ENCODE data around the gene ADAM12. TPM values are rescaled to one million over a fixed set of nuclear protein-coding genes. Genes with fewer than 3 reads are reported as not detected.

ADAM12 gene
- total RNA-seq, 2 experiments from 2014 or later: 1.3 TPM

DNA sequence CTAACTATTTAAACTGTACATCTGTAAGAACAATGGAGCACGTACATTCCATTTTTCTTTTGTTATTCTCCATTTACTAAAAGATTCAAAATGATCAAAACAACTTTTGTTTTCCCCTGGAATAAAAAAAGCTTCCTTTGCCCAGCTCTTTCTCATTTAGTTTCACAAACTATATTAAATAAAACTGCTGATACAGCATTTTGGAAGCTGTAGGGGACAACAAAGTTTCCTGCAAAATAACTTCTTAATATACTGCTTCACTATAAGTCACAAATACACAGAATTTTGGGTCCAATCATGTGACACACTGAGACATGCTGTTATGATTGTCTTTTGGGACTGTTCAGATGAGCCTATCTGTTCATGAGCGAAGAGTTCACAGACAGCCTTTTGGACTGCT, 222.4 kb downstream of the ADAM12 start:
- TF ChIP-seq, protein P1, sequence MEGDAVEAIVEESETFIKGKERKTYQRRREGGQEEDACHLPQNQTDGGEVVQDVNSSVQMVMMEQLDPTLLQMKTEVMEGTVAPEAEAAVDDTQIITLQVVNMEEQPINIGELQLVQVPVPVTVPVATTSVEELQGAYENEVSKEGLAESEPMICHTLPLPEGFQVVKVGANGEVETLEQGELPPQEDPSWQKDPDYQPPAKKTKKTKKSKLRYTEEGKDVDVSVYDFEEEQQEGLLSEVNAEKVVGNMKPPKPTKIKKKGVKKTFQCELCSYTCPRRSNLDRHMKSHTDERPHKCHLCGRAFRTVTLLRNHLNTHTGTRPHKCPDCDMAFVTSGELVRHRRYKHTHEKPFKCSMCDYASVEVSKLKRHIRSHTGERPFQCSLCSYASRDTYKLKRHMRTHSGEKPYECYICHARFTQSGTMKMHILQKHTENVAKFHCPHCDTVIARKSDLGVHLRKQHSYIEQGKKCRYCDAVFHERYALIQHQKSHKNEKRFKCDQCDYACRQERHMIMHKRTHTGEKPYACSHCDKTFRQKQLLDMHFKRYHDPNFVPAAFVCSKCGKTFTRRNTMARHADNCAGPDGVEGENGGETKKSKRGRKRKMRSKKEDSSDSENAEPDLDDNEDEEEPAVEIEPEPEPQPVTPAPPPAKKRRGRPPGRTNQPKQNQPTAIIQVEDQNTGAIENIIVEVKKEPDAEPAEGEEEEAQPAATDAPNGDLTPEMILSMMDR (IDR thresholded peaks at IDR 0.05): no peak
- ATAC-seq (no peak), DNase-seq (no peak)
- Mint-ChIP-seq H3K4me1 (ENCODE audit: low read depth) (no peaks in the 10 kb centered on the region), H3K27ac (no peak overlapping the region), H3K27me3 (no peaks in the 10 kb centered on the region), H3K36me3 (ENCODE audit: low read depth) (no peaks in the 10 kb centered on the region), H3K9me3 (no peaks in the 10 kb centered on the region), H3K4me3 (no peak overlapping the region)
- POLR2A ChIA-PET: no interaction called here
- intact Hi-C loops (cut with micrococcal nuclease): no loop called here
- CTCF ChIA-PET: no interaction called here

DNA sequence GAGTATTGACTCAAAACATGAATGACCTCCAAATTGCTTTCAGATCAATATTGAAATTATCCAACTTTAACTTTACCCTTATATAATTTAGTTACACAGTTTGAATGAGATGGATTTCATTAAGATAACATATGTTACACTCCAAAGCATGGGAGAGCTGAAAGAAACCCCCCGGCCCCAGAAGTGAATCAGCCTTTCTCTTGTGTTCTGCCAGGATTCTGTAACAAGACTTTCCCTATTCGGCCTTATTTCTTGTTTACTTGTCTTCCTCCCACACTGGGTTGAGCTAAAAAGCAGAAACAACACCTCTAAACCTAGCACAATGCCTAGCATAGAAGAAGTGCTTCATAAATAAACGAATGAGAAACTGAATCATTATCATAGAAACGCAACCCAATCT, 224.8 kb downstream of the ADAM12 start:
- intact Hi-C loops (cut with micrococcal nuclease): no loop called here
- ChIA-PET CTCF (no interaction called here), POLR2A (interaction anchor here (0.7 kb wide), 1 partner anchor 32 kb away, joined by 3 read pairs; no protein-coding TSS in a partner anchor)
- Mint-ChIP-seq H3K36me3 (ENCODE audit: low read depth) (no peaks in the 10 kb centered on the region), H3K27me3 (no peaks in the 10 kb centered on the region), H3K4me3 (no peak overlapping the region), H3K9me3 (no peaks in the 10 kb centered on the region), H3K4me1 (ENCODE audit: low read depth) (no peaks in the 10 kb centered on the region), H3K27ac (no peak overlapping the region)
- DNase-seq (no peak), ATAC-seq (no peak)
- TF ChIP-seq, protein P1 (IDR thresholded peaks at IDR 0.05): no peak

DNA sequence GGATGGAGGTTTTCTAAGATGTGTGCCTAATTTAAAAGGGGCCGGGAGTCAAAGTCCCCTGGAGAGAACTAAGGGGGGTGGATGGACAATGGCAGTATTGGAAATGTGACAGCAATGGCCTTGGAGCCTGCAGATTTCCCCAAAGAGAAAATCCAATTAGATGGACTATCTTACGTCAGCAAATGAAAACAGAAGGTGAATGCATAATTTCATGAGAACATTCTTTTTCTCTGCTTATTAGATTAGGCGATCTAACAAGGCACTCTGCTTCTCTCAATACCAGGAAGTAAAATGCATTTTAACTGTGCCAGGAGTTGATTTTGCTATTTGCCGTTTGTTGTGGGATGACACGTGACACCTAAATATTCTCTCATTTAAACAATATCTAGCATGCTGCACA, 226.6 kb downstream of the ADAM12 start:
- no peak for ATAC-seq
- no peaks in the 10 kb centered on the region for H3K36me3 Mint-ChIP-seq (ENCODE audit: low read depth)
- H3K4me3 Mint-ChIP-seq: no peak overlapping the region
- no peak for DNase-seq
- ChIA-PET CTCF (no interaction called here), POLR2A (no interaction called here)
- no peaks in the 10 kb centered on the region for H3K9me3 Mint-ChIP-seq
- H3K4me1 Mint-ChIP-seq (ENCODE audit: low read depth): no peaks in the 10 kb centered on the region
- no peak overlapping the region for H3K27ac Mint-ChIP-seq
- H3K27me3 Mint-ChIP-seq: no peaks in the 10 kb centered on the region
- TF ChIP-seq, protein P1 (IDR thresholded peaks at IDR 0.05): no peak
- intact Hi-C loops (cut with micrococcal nuclease): no loop called here

DNA sequence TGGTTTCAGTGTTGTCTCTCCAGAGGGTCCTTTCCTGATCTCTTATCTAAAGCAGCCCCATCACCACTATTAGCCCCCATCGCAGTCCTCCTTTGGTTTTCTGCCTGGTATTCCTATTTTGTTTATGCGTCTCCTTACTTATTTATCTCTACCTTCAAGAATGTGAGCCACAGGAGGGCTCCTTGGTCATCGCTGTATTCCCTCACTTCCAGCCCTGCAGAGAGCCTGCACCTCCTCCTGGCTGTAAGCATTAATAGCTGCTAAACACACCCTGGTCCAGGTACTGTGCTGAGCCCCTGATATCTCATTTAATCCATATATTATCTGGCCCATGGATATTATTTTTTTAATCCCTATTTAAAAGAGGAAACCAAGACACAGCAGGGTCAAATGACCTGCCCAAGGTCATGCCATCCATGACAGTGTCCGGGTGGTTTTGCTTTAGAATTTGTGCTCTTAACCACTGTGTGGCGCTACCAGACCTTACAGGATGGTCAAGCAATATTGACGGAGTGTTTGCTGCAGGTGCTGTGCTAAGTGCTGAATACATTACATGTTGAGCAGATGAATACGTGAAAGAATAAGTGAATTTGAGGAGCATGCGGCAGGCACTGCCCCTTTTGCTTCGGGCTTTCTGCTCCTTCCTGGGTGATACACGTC, 227.2 kb downstream of the ADAM12 start:
- ATAC-seq (no peak), DNase-seq (no peak)
- Mint-ChIP-seq H3K27me3 (no peaks in the 10 kb centered on the region), H3K4me3 (no peak overlapping the region), H3K27ac (no peak overlapping the region), H3K4me1 (ENCODE audit: low read depth) (no peaks in the 10 kb centered on the region), H3K9me3 (no peaks in the 10 kb centered on the region), H3K36me3 (ENCODE audit: low read depth) (no peaks in the 10 kb centered on the region)
- TF ChIP-seq, protein P1 (IDR thresholded peaks at IDR 0.05): no peak
- POLR2A ChIA-PET: no interaction called here
- intact Hi-C loops (cut with micrococcal nuclease): no loop called here
- CTCF ChIA-PET: no interaction called here

DNA sequence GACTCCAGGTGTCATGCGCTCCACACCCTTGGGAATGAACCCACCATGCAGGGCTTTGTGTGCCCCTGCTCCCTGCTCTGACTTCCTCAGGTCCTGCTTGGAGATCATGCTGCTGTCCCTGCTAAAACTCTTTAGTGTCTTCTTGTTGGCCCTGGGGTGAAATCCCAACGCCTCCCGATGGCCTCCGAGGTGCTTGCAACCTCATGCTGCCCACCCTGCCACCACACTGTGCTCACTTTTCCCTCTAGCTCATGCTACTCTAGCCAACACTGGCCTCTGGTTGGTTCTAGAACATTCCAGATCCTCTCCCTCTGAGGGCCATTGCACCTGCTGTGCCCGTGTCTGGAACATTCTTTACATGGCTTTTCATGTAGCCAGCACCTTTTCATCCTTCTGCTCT, 227.7 kb downstream of the ADAM12 start:
- CTCF ChIA-PET: no interaction called here
- H3K27me3 Mint-ChIP-seq: no peaks in the 10 kb centered on the region
- H3K9me3 Mint-ChIP-seq: no peaks in the 10 kb centered on the region
- TF ChIP-seq, protein P1 (IDR thresholded peaks at IDR 0.05): no peak
- no peak for DNase-seq
- no peak overlapping the region for H3K4me3 Mint-ChIP-seq
- H3K27ac Mint-ChIP-seq: no peak overlapping the region
- no peaks in the 10 kb centered on the region for H3K4me1 Mint-ChIP-seq (ENCODE audit: low read depth)
- no peaks in the 10 kb centered on the region for H3K36me3 Mint-ChIP-seq (ENCODE audit: low read depth)
- intact Hi-C loops (cut with micrococcal nuclease): no loop called here
- ATAC-seq: no peak
- POLR2A ChIA-PET: no interaction called here

Measured in activated CD8-positive, alpha-beta T cell treated with anti-CD3 and anti-CD28 coated beads for 36 hours (primary cell).